ENCODE measurements around the gene PCSK2.

Gene PCSK2

GRCh38 chr20:17446171-17446570 lies 219.3 kb downstream of the PCSK2 start:
- no peak for DNase-seq (ENCODE audit: low read depth in 2 of 2)

DNA sequence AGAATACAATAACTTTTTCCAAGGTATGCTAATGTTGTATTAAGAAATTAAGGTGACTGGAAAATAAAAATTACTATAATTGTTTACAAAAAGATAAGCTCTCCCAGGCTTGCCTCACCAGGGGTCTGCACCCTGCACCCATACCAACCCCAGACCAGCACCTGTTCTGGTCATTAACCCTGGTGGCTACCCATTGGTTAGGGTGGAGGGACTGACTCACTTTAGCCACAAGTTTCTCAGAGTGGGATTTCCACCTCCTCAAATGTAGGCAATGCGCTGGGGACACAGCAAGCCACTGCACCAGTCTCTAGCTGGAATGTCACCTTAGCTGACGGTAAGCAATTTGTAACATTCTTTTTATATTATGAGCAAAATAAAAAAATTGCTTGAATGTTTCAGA lies 221.2 kb downstream of the PCSK2 start:
- no peak for DNase-seq (ENCODE audit: low read depth in 2 of 2)

DNA sequence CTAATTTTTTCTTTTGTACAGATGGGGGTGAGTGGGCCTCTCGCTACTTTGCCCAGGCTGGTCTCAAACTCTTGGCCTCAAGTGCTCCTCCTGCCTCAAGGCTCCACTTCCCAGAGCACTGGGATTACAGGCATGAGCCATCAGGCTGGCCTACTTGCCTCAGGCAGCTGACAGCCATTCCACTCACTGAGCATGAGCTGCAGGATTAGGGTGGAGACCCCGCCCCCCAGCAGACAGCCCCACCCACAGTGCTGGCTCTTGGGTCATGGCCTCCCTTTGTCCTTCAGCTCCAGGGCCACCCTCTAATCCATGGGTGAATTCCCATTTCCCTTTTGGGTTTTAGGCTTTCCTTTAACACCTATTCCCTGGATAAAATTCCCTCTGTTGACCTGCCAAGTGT lies 222.2 kb downstream of the PCSK2 start:
- no peak for DNase-seq (ENCODE audit: low read depth in 2 of 2)

DNA sequence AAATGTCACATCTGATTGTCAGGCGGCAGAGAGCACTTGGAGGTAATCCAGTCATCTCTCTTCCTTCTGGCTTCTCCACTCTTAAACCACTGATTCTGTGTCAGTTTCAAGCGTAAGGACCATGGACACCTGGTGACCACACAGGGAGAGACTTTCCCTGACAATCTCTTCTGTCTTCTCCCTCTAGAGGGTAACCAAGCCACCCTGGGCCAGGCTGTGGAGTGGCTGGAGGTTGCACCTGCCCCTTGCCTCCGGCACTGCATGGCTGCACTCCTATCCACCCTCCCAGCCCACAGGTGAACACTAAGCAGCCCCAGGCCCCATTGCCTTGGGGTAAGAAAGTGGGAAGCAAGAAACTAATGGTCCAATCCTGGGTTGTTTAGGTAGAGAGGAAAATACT lies 225.6 kb downstream of the PCSK2 start:
- DNase-seq (ENCODE audit: low read depth in 2 of 2) = no peak

DNA sequence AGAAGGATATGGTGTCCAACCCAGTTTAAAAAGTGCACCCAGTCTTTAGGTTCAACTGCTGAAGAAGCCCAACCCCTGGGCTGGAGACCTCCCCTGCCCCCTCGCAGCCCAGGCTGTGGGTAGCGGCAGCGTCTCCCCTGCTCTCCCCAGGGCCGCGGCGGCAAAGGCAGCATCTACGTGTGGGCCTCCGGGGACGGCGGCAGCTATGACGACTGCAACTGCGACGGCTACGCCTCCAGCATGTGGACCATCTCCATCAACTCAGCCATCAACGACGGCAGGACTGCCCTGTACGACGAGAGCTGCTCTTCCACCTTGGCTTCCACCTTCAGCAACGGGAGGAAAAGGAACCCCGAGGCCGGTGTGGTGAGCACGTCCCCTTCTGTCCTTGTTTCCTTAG lies 226.8 kb downstream of the PCSK2 start:
- DNase-seq (ENCODE audit: low read depth in 2 of 2) = no peak

GRCh38 chr20:17456279-17456678 lies 229.4 kb downstream of the PCSK2 start:
- no peak for DNase-seq (ENCODE audit: low read depth in 2 of 2)

- DNase-seq (ENCODE audit: low read depth in 2 of 2) = no peak
Observed at GRCh38 chr20:17457079-17457478, 230.2 kb downstream of the PCSK2 start.

GRCh38 chr20:17457588-17458190 lies 230.8 kb downstream of the PCSK2 start:
- DNase-seq (ENCODE audit: low read depth in 2 of 2) = no peak

DNA sequence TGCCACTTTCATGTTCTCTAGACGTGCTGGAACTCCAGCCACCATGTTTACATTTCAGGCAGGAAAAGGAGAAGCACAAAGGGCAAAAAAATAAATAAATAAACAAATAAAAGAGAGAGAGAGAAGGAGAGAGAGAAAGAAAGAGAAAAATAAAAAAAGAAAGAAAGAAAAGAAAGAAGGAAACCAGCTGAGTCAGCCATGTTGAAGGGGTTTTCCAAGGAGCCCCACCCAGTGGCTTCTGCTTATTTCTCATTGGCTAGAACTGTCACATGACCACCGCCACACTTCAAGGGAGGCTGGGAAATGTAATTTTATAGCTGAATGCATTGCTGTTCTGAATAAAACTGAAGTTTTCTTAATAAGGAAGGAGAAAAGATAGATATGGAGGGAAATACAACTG lies 233.3 kb downstream of the PCSK2 start:
- DNase-seq (ENCODE audit: low read depth in 2 of 2) = no peak

DNA sequence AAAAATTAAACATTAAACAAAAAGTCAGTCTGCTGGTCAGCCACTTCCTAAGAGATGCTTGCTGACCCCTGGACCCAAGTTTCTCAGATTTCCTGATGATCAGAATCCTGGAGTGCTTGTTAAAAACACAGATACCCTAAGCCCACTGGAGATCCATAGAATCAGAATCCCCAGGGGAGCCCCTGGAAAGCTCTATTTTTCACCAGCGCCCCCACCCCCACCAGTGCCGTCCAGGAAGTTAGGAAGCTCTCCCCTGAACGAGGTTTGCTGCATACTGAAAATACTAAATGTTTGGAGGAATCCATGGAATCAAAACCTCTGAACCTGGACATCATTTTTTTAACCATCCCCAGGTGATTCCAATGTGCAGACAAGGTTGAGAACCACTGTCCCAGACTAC lies 235.1 kb downstream of the PCSK2 start:
- no peak for DNase-seq (ENCODE audit: low read depth in 2 of 2)

- DNase-seq (ENCODE audit: low read depth in 2 of 2) = no peak
Observed at GRCh38 chr20:17463711-17464110, 236.9 kb downstream of the PCSK2 start.

DNA sequence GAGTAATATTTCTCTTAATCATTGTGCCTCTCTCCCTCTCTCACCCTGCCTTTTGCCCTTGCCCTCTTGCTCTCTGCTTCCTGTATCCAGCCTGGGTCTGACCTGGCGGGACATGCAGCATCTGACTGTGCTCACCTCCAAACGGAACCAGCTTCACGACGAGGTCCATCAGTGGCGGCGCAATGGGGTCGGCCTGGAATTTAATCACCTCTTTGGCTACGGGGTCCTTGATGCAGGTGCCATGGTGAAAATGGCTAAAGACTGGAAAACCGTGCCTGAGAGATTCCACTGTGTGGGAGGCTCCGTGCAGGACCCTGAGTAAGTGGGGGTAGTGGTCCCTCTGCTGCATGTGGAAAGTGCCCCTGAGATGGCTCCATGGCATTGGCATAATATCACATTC lies 238.4 kb downstream of the PCSK2 start:
- DNase-seq (ENCODE audit: low read depth in 2 of 2) = no peak

- DNase-seq (ENCODE audit: low read depth in 2 of 2) = no peak
Observed at GRCh38 chr20:17466641-17467040, 239.8 kb downstream of the PCSK2 start.

- DNase-seq (ENCODE audit: low read depth in 2 of 2) = no peak
Observed at GRCh38 chr20:17467120-17467655, 240.3 kb downstream of the PCSK2 start.

DNA sequence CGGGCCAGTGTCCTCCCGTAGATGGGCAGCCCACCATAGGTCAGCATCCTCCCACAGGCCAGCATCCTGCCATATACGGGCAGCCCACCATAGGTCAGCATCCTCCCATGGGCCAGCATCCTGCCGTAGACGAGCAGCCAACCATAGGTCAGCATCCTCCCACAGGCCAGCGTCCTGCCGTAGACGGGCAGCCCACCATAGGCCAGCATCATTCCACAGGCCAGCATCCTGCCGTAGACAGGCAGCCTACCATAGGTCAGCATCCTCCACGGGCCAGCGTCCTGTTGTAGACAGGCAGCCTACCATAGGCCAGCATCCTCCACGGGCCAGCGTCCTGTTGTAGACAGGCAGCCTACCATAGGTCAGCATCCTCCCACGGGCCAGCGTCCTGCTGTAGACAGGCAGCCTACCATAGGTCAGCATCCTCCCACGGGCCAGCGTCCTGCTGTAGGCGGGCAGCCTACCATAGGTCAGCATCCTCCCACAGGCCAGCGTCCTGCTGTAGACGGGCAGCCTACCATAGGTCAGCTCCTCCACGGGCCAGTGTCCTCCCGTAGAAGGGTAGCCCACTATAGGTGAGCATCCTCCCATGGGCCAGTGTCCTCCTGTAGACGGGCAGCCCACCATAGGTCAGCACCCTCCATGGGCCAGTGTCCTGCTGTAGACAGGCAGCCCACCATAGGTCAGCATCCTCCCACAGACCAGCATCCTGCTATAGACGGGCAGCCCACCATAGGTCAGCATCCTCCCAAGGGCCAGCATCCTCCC lies 241.4 kb downstream of the PCSK2 start:
- no peak for DNase-seq (ENCODE audit: low read depth in 2 of 2)

GRCh38 chr20:17469246-17470030 lies 242.6 kb downstream of the PCSK2 start:
- DNase-seq (ENCODE audit: low read depth in 2 of 2) = no peak

DNA sequence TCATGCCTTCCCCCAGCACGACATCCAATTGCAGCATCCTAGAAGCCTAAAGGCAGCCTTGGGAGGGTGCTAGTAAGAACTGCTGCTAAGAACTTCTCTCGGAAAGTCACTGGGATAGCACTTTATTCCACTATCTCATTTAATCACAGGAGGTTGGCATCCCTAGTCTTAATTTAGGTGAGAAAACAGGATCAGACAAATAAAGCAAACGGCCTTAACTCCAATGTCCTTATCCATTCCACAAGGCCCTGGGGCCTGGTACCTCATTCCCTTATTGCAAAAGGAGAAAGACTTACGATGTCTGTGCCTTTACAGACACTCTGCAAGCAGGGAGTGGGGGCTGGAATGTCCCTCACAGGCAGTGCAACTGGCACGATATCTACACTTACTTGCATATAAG lies 243.7 kb downstream of the PCSK2 start:
- DNase-seq (ENCODE audit: low read depth in 2 of 2) = no peak

DNA sequence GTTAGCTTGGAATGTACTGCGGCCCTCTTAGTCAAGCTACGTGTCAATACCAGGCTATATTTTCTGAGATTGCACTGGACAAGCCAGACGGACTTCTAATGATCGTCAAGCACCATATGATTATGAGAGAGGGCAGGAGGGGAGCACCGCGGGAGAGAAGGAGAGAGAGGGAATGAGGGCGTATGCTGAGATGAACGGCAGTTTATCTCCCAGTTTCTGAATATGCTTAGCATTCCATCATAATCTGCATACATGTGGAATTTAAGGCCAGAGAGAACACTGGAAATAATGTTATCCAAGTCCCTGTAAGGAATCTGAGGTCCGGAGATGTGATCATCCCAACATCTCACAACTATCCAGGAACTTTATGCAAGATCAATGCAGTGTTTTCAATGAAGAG lies 244.1 kb downstream of the PCSK2 start:
- DNase-seq (ENCODE audit: low read depth in 2 of 2) = no peak

DNA sequence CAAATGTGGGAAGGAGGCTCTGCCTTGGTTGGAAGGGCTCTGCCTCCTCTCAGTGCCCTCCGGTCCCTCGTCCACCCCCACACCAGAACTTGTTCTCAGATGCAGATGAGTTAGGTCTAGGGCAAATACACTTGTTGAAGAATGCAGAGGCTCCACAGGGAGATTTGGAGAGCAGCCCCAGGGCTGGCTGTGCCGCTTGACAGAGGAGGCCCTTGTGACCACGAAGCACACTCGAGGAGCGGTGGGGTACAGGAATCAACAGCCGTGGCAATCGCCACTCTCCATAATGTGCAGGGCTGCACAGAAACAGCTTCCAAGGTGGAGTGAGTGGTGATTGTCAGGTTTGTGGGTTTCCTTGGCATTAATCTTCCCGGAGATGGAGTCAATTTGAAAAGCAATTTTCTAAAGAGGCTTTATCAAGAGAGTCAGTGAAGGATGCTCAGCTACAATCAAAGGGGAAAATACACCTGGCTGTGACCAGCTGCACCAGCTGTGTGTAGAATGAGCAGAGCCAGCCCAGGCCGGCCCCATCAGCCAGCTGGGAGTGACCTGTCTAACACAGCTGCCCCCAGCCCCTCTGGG lies 244.9 kb downstream of the PCSK2 start:
- no peak for DNase-seq (ENCODE audit: low read depth in 2 of 2)

DNA sequence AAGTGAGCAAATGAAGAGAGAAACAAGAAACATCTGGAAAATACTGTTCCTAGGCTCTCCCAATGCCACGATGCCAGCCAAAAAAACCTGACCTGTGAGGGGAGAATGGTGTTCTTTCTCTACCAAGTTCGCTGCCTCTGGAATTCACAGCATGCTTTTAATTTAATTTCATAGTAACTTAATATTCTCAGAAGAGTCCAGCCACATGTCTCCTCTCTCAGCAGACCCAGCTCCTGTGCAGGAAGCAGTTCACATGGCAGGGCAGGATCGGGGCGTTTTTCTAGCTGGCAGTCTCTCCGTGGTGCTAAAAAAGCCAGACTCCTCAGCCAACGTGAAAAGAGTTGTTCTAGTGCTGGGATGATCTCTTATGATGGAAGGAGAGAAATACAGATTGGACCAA lies 246.8 kb downstream of the PCSK2 start:
- DNase-seq (ENCODE audit: low read depth in 2 of 2) = no peak

- DNase-seq (ENCODE audit: low read depth in 2 of 2) = no peak
Observed at GRCh38 chr20:17479063-17479657, 252.3 kb downstream of the PCSK2 start.

GRCh38 chr20:17480696-17481095 lies 253.9 kb downstream of the PCSK2 start:
- no peak for DNase-seq (ENCODE audit: low read depth in 2 of 2)
